Measurements from ENCODE around the gene MYO5B. TPM values are rescaled to one million over a fixed set of nuclear protein-coding genes. Genes with fewer than 3 reads are reported as not detected.

Gene MYO5B
- total and polyA plus RNA-seq, 10 of the 15 experiments (the other 5 are each of a cell fraction or from before 2014, with no cell fraction given), result 2.5 to 4.5 (median 3.3) TPM

DNA sequence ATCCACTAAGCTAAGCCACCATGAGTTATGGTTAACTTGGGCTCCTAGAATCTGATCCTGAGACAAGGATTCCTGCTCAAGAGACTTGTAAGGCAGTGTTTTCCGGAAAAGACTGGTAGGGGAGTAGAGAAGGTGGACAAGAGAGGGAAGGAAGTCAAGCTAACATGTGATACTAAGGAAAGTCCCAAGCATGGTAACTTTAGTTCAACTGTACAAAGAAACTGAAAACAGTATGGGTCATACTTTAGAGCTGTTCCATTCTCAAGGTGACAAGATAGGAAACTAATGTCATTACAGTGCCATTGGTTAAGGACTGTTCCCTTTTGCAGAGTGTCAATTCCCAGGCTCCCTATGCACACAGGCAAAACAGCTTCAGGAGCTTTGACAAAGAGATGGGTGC, 5.8 kb downstream of the MYO5B start (continued):
- TF ChIP-seq, protein P1, sequence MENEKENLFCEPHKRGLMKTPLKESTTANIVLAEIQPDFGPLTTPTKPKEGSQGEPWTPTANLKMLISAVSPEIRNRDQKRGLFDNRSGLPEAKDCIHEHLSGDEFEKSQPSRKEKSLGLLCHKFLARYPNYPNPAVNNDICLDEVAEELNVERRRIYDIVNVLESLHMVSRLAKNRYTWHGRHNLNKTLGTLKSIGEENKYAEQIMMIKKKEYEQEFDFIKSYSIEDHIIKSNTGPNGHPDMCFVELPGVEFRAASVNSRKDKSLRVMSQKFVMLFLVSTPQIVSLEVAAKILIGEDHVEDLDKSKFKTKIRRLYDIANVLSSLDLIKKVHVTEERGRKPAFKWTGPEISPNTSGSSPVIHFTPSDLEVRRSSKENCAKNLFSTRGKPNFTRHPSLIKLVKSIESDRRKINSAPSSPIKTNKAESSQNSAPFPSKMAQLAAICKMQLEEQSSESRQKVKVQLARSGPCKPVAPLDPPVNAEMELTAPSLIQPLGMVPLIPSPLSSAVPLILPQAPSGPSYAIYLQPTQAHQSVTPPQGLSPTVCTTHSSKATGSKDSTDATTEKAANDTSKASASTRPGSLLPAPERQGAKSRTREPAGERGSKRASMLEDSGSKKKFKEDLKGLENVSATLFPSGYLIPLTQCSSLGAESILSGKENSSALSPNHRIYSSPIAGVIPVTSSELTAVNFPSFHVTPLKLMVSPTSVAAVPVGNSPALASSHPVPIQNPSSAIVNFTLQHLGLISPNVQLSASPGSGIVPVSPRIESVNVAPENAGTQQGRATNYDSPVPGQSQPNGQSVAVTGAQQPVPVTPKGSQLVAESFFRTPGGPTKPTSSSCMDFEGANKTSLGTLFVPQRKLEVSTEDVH (IDR thresholded peaks at IDR 0.05; ENCODE audit: low read depth, partially characterized antibody), result no peak
- no peak for TF ChIP-seq MEF2A (IDR thresholded peaks at IDR 0.05; ENCODE audit: insufficient read depth, low read depth, low read length)
- no peak for TF ChIP-seq GATAD2B (conservative IDR thresholded peaks at IDR 0.05; ENCODE audit: low read depth)
- peak; percentile 70 to 79 for TF ChIP-seq IKZF2 (IDR thresholded peaks at IDR 0.05)
- TF ChIP-seq CHD1 (IDR thresholded peaks at IDR 0.05; ENCODE audit: low read depth, low read length), result no peak
- TF ChIP-seq TAF1 (IDR thresholded peaks at IDR 0.05; ENCODE audit: borderline replicate concordance, low read depth, low read length), result no peak
- no peak for TF ChIP-seq SRF (IDR thresholded peaks at IDR 0.05; ENCODE audit: low read depth in 2 of 2, low read length in 2 of 2)
- TF ChIP-seq, protein P2, sequence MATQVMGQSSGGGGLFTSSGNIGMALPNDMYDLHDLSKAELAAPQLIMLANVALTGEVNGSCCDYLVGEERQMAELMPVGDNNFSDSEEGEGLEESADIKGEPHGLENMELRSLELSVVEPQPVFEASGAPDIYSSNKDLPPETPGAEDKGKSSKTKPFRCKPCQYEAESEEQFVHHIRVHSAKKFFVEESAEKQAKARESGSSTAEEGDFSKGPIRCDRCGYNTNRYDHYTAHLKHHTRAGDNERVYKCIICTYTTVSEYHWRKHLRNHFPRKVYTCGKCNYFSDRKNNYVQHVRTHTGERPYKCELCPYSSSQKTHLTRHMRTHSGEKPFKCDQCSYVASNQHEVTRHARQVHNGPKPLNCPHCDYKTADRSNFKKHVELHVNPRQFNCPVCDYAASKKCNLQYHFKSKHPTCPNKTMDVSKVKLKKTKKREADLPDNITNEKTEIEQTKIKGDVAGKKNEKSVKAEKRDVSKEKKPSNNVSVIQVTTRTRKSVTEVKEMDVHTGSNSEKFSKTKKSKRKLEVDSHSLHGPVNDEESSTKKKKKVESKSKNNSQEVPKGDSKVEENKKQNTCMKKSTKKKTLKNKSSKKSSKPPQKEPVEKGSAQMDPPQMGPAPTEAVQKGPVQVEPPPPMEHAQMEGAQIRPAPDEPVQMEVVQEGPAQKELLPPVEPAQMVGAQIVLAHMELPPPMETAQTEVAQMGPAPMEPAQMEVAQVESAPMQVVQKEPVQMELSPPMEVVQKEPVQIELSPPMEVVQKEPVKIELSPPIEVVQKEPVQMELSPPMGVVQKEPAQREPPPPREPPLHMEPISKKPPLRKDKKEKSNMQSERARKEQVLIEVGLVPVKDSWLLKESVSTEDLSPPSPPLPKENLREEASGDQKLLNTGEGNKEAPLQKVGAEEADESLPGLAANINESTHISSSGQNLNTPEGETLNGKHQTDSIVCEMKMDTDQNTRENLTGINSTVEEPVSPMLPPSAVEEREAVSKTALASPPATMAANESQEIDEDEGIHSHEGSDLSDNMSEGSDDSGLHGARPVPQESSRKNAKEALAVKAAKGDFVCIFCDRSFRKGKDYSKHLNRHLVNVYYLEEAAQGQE (IDR thresholded peaks at IDR 0.05; ENCODE audit: low read depth, low read length), result no peak
- TF ChIP-seq NR2C2 (IDR thresholded peaks at IDR 0.05; ENCODE audit: borderline replicate concordance, control insufficient read depth, insufficient read length, low read depth), result no peak
- no peak; the same call in 1 of the 2 replicates for TF ChIP-seq CREM (IDR thresholded peaks at IDR 0.05; ENCODE audit: low read depth)
- no peak for TF ChIP-seq CHD4 (IDR thresholded peaks at IDR 0.05)
- TF ChIP-seq TARDBP (IDR thresholded peaks at IDR 0.05; ENCODE audit: borderline replicate concordance), result no peak
- TF ChIP-seq WRNIP1 (IDR thresholded peaks at IDR 0.05; ENCODE audit: borderline replicate concordance, low read depth, low read length), result no peak
- TF ChIP-seq ZNF274 (IDR thresholded peaks at IDR 0.05; ENCODE audit: insufficient read depth, insufficient read length), result no peak
- no peak for TF ChIP-seq E2F4 (IDR thresholded peaks at IDR 0.05; ENCODE audit: low read depth, low read length)
- TF ChIP-seq TCF7 (IDR thresholded peaks at IDR 0.05; ENCODE audit: borderline replicate concordance), result no peak
- no peak for TF ChIP-seq STAT1 (conservative IDR thresholded peaks at IDR 0.05)
- TF ChIP-seq, protein P3, sequence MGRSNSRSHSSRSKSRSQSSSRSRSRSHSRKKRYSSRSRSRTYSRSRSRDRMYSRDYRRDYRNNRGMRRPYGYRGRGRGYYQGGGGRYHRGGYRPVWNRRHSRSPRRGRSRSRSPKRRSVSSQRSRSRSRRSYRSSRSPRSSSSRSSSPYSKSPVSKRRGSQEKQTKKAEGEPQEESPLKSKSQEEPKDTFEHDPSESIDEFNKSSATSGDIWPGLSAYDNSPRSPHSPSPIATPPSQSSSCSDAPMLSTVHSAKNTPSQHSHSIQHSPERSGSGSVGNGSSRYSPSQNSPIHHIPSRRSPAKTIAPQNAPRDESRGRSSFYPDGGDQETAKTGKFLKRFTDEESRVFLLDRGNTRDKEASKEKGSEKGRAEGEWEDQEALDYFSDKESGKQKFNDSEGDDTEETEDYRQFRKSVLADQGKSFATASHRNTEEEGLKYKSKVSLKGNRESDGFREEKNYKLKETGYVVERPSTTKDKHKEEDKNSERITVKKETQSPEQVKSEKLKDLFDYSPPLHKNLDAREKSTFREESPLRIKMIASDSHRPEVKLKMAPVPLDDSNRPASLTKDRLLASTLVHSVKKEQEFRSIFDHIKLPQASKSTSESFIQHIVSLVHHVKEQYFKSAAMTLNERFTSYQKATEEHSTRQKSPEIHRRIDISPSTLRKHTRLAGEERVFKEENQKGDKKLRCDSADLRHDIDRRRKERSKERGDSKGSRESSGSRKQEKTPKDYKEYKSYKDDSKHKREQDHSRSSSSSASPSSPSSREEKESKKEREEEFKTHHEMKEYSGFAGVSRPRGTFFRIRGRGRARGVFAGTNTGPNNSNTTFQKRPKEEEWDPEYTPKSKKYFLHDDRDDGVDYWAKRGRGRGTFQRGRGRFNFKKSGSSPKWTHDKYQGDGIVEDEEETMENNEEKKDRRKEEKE (IDR thresholded peaks at IDR 0.05), result no peak
- TF ChIP-seq HCFC1 (IDR thresholded peaks at IDR 0.05; ENCODE audit: low read length), result no peak
- TF ChIP-seq, protein P4, sequence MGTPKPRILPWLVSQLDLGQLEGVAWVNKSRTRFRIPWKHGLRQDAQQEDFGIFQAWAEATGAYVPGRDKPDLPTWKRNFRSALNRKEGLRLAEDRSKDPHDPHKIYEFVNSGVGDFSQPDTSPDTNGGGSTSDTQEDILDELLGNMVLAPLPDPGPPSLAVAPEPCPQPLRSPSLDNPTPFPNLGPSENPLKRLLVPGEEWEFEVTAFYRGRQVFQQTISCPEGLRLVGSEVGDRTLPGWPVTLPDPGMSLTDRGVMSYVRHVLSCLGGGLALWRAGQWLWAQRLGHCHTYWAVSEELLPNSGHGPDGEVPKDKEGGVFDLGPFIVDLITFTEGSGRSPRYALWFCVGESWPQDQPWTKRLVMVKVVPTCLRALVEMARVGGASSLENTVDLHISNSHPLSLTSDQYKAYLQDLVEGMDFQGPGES (IDR thresholded peaks at IDR 0.05), result no peak
- TF ChIP-seq POLR2AphosphoS5 (IDR thresholded peaks at IDR 0.05; ENCODE audit: low read length), result no peak
